D721Med (cell line): Measurements from ENCODE around the gene UVRAG.

Source experiments
- DNase-seq: peaks from one replicate; pipeline ENCODE4 v3.0.0; 2011; ENCODE audit warnings: low spot score; ENCODE audit not compliant: insufficient read length
- FAIRE-seq: peaks from 2 replicates; lab custom pipeline; 2011; peaks lifted over from hg19 to GRCh38; lab: Jason Lieb, UNC
- TF ChIP-seq, protein P1 (sequence below): IDR thresholded peaks from 2 replicates; pipeline ENCODE4 v1.5.1; 2012; ENCODE audit warnings: mild to moderate bottlenecking, control low read depth; ENCODE audit not compliant: insufficient read depth; ENCODE audit errors: missing control alignments

The UVRAG gene

DNA sequence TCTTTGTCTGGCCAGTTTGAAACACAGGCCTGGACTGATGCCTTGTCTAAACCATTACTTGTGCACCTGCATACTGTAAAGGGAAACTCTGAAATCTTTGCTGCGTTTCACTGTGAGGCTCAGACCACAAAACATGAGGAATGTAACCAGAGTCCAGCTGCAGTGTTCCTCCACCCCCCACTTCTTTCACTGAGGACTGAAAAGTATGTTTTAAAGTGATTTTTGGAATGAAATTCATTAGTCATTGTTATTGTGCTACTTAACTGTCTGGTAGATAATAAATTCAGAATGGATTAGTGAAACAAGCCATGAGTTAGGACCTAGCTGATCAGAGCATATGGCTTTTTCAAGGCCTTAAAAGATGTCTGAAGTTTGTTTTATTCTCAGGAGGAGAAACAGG lies 210.1 kb downstream of the UVRAG start:
- FAIRE-seq (no peak), DNase-seq (no peak)
- TF ChIP-seq, protein P1, sequence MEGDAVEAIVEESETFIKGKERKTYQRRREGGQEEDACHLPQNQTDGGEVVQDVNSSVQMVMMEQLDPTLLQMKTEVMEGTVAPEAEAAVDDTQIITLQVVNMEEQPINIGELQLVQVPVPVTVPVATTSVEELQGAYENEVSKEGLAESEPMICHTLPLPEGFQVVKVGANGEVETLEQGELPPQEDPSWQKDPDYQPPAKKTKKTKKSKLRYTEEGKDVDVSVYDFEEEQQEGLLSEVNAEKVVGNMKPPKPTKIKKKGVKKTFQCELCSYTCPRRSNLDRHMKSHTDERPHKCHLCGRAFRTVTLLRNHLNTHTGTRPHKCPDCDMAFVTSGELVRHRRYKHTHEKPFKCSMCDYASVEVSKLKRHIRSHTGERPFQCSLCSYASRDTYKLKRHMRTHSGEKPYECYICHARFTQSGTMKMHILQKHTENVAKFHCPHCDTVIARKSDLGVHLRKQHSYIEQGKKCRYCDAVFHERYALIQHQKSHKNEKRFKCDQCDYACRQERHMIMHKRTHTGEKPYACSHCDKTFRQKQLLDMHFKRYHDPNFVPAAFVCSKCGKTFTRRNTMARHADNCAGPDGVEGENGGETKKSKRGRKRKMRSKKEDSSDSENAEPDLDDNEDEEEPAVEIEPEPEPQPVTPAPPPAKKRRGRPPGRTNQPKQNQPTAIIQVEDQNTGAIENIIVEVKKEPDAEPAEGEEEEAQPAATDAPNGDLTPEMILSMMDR: no peak

DNA sequence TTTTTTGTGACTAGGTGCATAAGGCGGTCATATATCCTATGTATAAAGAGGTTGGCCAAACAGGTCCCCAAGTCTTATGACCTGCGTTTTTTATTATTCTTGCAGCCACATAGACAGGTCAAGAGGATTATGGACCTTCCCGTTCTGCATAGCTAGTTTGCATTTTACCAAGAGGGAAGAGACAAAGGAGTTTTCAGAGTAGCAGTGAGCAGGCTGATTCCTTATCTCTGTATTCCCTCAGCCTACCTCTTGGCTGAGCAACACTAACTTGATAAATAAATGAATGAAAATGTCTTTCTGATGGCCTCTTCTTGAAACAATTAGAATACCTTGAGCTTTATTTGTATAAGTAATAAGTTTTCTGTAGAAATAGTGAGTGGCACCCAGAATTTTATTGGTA lies 210.8 kb downstream of the UVRAG start:
- FAIRE-seq (no peak), DNase-seq (no peak)
- TF ChIP-seq, protein P1: no peak

DNA sequence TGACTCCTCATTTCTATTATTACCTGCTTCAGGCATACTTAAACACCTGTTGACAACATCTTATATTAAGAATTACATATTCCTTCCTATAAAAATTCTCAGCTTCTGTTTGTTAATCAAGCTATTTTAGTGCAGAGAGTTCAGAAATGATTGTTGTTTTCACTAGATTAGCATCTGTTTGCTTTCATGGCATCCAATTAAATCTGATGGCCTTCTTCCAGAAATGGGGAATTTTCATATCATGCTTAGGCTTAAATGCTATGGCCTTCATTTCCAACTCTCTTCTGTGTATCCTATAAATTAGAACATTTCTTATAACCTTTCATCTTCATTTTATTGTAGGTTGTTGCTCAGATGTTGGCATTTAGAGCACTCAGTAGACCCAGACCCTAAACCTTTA lies 211.3 kb downstream of the UVRAG start:
- DNase-seq (no peak), FAIRE-seq (no peak)
- TF ChIP-seq, protein P1: no peak

DNA sequence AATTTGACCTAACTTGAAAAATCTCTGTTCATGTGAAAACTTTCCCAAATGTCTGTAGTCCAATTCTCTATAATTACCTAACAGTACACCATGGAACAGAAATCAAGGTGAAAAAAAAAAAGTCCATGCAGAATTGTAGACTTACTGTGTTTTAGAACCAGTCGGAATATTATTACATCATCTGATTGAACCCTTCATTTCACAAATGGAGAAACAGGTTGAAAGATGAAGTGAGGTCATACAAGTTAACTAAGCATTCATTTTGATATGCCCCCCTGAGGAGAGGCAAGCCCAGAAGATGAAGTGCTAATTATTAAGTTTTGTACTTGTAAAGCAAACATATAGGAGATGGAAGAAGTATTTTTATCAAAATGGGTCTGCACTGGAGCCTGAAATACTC lies 211.9 kb downstream of the UVRAG start:
- no peak for FAIRE-seq
- TF ChIP-seq, protein P1: no peak
- DNase-seq: no peak

DNA sequence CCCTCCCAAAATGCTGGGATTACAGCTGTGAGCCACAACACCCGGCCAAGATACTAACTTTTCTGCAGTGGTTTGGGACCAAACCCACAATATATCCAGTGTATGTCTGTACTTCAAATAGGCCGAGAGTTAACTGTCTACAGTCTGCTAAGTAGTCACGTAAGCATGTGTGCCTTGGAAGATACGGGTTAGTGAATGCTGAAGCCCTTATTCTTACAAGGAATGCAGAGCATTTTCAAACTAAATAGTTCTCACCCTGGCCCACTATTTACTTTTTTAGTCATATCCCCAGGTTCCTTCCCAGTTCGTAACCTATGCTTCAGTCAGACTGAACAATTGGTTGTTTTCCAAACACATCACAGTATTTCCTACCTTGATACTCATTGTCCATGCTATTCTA lies 215.3 kb downstream of the UVRAG start:
- FAIRE-seq: no peak

DNA sequence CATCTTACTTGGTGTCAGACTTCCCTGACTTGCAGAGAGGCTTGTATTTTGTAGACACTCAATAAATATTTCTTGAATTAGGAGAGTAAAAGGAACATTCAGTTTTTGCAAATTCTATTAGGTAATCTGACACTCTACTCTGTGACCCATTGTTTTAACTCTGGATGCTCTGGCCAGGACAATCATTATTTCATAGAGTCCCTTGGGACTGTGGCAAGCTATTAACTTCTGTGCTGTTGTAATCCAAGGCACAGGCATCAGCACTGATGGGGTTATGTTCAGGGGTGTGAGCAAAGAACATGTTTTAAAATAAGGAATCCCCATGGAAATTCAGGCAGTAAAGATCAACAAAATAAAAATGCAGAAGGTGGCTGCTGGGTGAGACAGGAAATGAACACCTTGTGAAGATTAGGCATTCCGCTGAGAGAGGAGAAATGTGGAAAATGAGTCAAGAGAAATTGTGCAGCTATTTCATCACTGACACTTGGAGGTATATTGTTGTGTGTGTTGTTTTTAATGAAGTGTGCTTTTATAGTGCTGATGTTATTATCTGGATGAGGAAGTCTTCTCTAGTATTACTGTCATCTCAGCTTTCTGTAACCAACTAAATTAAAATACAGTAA lies 216.1 kb downstream of the UVRAG start:
- FAIRE-seq (no peak), DNase-seq (no peak)
- TF ChIP-seq, protein P1: no peak

More for the DNA sequence above, 215.3 kb downstream of the UVRAG start:
- no peak for DNase-seq
- TF ChIP-seq, protein P1: no peak

DNA sequence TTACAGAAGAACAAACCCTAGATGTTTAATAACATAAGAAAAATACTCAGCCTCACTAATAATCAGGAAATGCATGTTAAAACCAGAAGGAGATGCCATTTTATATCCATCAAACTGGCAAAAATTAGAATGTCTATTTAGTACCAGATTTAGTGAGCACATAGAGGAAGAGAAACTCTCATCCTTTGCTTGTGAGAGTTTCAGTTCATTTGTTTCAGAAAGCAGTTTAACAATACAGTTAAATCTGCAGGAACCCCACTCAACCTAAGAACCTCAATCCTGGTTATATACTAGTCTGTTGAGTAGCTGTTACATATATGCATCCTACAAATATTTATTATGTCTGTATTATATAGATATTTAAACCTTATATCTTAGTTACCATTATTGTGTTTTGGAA lies 218.7 kb downstream of the UVRAG start:
- TF ChIP-seq, protein P1: no peak
- DNase-seq: no peak
- FAIRE-seq: no peak
